NCI-H748 (cell line): ENCODE measurements around the gene CCND1.

ENCODE experiments used
- DNase-seq: peaks from one replicate; lab custom pipeline; 2025; ENCODE audit not compliant: unreplicated experiment; lab: John Stamatoyannopoulos, UW

The CCND1 gene

DNA sequence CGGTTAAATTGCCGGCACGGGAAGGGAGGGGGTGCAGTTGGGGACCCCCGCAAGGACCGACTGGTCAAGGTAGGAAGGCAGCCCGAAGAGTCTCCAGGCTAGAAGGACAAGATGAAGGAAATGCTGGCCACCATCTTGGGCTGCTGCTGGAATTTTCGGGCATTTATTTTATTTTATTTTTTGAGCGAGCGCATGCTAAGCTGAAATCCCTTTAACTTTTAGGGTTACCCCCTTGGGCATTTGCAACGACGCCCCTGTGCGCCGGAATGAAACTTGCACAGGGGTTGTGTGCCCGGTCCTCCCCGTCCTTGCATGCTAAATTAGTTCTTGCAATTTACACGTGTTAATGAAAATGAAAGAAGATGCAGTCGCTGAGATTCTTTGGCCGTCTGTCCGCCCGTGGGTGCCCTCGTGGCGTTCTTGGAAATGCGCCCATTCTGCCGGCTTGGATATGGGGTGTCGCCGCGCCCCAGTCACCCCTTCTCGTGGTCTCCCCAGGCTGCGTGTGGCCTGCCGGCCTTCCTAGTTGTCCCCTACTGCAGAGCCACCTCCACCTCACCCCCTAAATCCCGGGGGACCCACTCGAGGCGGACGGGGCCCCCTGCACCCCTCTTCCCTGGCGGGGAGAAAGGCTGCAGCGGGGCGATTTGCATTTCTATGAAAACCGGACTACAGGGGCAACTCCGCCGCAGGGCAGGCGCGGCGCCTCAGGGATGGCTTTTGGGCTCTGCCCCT lies 529 bp upstream of the CCND1 start:
- DNase-seq = no peak

DNA sequence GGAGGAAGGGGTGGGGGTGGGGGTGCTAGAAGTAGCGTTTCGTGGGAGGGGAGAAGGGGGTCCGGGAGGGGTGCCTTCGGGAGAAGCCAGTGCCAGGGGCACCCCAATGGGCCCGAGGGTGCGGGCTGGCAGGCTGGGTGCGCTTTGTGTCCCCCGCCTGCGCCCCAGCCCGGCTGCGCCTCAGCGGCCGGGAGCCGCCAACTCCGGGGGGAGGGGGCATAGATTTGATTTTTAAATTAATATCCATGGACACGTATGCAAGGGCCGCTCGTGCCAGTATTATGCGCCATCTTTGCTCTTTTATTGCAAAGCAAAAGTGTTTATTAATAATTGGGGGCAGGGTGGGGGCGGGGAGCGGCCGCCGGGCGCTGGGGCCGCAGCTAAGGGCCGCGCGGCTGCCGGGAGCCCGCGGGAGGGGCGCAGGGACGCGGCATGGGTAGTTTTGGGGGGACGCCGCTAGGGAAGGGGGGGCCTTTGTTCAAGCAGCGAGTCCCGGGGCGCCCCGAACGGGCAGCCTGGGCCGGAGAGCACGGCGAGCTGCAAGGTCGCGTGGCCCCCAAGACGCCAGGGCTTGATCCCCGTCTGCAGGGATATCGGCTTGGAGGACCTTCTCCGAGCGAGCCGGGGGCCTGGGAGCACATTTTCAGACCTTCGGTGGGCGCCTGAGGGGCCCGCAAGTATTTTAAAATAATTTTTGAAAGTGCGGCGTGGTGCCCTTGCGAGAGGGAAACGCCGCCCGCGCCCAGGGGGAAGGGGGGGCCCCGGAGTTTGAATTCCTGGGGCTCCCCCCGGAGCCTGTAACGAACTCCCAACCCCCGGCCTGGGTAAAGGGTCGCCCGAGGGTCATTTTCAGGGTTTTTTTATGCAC lies 959 bp downstream of the CCND1 start:
- DNase-seq = peak; percentile 19

DNA sequence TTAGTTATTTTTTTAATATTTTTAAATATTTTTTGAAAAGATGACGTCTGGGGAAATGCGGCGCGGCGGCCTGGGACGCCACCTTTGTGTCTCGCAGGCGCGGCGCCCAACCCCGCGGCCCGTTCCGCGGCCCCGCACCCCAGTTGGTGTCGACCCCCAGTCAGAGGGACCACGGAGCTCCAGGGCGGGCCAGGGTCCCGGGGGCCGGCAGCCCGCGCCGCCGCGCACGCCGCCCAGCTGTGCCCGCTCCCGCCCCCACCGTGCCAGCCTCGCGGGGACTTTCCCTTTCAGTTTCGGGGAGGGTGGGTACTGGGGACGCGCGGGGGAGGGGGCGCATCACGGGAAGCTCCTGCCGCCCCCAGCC lies 1.6 kb downstream of the CCND1 start:
- no peak for DNase-seq

DNA sequence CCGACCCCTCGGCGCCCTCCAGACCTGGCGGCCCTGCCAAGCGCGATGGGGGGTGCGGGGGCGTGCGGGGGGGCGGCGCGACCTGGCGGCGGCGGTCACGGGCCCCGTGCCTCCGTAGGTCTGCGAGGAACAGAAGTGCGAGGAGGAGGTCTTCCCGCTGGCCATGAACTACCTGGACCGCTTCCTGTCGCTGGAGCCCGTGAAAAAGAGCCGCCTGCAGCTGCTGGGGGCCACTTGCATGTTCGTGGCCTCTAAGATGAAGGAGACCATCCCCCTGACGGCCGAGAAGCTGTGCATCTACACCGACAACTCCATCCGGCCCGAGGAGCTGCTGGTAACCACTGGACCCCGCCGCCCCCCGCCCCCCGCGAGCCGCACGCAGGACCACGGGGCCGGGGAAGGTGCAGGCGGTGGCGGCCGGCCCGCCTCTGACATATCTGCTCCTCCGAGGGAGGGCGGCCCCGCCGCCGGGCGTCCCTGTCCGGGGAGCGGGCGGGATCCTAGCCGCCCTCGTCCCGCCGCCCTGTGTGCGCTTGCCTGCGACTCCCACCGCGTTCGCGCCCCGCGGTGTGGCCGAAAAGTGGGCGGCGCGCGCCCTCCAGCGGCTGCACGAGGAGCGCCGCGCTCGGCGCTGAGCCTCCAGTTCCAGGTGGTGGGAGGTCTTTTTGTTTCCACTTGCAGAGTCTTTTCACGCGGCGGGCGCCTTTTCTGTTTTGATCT lies 2.1 kb downstream of the CCND1 start:
- DNase-seq = peak; percentile 81

DNA sequence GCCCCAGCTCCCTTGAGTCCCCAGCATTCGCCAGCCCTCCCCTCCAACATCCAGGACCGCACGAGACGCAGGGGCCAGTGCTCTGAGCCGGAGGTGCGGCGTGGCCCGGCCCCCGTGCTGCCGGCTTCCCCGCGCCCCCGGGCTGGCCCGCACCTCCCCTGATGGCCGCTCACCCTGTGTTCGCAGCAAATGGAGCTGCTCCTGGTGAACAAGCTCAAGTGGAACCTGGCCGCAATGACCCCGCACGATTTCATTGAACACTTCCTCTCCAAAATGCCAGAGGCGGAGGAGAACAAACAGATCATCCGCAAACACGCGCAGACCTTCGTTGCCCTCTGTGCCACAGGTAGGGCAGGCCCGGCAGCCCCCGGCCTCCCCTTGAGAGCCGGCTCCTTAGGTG lies 2.7 kb downstream of the CCND1 start:
- no peak for DNase-seq

DNA sequence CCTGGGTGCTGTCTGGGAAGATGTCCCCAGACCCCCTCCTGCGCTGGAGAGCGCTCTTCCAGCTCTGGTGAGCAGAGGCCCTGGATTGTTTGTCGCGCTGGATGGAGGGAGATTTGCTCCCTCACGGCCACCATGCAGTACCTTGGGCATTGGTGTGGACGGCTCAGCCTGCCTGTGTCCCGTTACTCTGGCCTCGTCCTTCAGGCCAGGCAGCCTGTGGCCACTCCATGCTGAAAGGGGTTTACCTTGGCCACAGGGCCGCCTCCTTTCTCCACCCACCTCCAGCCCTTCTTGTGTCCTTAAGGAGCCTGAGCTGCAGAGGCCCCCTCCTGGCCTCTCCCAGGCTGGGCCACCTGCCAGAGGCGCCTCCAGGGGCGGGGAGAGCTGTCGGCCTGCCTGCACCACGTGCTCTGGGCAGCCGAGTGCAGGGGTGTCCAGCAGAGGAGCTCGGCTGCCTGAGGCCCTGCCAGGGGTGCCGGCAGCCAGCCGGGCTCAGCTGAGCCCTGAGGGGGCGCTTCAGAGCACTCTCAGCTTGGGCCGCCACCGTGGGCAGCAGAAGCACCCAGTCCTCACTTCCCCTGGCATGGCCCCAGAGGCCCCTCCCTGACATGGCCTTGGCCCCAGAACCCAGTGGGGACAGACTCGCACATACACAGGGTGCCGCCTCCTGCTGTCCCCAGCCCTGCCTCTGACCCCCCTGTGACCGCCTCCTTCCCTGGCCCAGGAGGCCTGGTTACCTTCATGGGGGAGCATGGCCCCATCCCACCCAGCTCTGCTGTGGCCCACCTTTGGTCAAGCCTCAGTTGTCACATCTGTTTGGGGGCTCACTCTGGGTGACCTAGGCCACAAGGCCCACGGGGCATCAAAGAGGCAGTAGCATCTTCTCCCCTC lies 3.4 kb downstream of the CCND1 start:
- DNase-seq = no peak

DNA sequence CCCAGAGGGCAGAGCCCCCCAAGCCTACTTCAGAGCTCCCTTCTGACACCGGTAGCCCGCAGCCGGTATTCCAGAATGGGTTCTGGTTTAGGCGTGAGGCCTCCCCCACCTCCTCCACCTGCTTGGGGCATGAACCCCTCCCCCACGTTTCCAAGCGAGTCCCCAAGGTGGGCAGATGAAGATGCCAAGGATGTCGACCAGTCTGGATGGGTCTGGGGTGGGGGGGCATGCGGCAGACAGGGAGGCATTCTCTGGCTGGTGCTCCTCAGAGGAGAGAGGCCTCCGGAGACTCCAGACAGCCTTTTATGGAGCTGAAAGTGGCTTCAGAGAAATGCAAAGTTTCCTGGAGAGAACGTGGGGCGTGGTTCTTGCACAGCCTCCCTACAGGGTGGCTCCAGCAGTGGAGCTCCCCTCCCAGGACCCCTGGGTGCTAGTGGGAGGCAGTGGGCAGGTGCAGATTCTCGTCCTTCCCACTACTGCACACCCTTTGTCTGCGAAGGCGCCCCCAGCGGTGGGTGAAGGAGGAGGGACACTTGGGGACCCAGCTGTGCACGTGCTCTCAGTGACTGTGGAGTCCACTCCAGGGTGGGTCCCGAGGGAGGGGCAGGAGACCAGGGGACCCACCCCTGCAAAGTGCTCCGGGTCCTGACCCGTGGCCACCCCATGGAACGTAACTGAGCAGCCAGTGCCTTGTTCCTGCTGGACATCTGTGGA lies 4.2 kb downstream of the CCND1 start:
- DNase-seq = no peak

DNA sequence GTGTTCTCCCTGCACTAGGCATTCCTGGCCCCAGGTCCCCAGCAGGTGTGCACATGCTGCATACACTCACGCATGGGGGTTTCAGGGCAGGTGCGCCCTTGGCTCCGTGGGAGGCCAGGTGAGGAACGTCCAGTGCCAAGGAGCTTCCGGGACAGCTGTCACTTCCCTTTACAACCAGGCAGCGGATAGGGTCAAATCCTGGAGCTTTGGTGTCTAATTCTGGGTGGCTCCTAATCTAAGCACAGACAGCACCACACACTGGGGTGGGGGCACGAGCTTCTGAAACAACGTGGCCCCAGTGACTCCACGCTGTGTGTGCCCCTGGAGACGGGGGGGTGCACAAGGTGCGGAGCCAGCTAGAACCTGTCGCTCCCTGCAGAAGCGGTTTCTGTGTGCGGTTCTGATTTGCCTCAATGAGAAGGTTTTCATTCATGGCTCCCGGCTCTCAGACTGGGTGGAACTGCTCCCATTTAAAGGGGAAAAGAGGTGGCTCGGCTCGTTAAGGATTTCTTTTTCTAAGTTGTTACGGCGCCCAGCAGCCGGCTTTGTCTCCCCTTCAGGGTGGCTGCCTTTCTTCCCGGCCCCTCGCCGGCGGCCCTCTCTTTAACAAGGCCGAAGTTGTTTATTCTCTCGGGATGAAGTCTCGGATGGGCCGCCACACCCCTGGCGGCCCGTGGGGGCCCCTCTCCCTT lies 5.0 kb downstream of the CCND1 start:
- peak; percentile 47 for DNase-seq

DNA sequence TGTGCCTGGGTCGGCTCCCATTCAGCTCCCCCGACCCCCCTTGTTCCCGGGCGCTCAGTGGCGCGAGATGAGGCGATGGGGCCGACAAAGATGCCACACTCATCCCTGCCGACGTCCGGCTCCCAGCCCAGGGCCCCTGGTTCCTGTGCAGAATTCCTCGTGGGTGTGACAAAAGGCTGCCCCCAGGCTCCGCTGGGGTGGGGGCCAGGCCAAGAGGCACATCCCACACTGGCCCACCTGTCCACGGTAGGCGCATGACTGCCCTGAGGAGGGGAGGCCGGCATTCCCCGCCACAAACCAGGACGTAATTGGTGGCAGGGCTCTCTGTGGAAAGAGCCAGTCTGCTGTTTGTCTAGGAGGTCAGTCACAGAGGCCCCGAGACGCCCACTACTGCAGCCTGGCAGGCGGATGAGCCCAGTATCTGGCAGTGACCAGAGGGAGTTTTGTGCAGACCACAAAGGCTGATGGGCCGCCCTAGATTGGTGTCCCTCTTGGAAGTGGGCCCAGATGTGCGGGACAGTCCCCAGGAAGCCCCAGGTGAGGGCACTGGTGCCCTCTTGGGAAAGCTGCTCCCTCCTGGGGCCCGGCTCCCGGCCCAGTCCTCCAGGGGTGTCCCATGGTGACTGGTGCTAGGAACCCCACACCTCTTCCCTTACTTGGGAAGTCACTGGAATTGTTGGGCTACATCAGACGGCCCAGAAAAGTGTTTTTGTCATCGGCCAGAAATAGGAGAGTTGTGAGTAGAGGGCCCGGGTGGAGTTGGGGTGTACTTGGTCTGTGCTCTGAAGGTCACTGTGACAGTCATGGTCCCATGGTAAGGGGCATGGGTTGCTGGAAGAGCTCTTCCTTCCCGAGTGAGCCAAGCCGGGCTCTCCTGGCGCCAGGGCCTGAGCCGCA lies 5.8 kb downstream of the CCND1 start:
- no peak for DNase-seq

DNA sequence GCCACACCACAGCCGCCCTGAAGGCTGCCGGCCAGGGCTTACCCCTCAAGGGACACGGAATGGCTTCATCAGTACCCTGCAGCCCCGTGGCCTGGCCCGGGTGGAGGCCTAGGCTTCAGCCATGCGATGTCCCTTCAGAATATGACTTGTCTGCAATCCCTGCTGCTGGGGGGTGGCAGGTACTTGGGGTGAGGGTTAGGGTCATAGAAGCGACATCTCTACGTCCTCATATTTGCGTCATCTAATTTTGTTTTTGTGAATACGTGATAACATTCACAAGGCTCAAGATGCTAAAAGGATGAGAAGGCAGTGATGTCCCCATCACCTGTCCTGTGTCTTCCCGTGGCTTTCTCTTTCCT lies 6.4 kb downstream of the CCND1 start:
- DNase-seq = no peak

DNA sequence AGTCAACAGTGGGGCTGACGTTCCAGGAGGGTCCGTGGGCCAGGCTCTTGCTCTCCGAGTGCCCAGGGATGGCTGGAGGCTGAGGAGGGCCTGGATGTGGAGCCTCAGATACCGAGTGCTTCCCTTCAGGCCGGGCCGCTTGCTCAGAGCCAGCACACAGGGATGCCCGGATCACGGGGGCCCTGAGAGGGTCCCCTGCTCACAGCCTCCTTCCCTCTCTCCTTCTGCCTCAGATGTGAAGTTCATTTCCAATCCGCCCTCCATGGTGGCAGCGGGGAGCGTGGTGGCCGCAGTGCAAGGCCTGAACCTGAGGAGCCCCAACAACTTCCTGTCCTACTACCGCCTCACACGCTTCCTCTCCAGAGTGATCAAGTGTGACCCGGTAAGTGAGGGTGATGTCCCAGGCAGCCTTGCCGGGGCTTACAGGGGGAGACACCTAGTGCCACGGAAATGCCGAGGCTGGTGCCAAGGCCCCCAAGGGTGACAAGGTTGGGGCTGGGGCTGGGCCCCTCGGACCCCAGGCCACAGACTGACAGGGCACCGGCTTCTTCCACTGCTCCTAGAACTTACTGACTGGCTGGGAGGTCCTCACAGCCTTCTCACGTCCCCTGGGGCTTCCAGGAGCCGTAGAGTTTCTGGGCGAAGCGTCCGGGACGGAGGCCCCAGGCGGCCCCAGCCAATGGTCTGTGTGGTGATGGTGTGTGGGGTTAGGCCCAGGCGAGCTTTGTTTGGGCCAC lies 7.0 kb downstream of the CCND1 start:
- no peak for DNase-seq

DNA sequence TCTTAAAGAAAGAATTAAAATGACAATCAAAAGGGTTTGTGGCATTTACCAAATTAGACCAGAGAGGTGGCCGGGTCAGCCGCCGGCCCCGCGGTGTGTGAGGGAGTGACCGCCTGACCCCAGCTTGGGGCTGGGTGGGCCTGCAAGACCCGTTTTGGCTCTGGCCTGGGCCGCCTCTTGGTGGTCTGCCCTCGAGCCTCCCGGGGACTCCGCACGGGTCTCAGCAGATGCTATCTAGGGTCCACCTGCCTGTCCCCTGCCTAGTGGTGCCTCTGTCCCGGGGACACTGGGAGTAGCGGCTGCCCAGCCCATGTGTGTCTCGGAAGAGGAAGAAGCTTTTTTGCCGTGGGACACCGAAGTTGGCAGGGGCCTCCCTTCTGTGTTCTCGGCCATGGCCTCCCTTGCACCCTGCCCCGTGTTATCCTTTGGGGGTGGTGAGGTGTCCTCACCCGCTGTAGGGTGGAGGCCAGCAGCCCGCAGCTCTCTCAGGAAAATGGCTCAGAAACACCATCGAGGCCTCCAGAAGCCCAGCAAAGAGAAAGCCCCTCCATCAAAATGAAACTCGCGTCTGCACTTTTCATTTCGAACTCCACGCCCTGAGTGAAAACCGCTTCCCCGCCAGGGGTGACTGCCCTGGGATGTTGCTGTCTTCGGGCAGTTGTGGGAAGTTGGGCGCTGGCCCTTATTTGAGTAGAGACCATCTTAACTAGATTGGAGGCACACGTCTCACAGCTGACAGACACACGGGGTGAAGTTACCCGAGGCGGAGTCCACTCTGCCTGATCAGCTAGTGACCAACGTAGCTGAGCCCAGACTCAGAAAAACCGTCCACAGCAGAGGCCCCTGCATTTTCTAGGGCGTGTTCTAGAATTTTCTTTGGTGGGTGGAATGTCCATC lies 8.0 kb downstream of the CCND1 start:
- DNase-seq = no peak

DNA sequence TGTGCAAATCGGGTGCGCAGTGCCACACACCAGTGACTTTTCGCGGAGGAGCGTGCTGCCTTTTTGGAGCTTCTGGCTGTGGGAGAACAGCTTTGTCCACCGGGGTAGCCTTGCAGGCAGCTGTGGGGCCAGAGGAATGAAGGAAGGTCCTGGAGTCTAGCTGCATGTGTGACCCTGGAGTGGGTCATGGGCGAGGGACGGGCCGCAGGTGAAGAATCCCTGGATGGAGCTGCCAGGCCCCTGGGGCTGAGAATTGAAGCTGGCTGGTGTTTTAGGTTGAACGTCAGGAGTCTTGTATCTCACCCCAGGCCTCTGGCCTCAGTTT lies 8.6 kb downstream of the CCND1 start:
- DNase-seq = no peak

DNA sequence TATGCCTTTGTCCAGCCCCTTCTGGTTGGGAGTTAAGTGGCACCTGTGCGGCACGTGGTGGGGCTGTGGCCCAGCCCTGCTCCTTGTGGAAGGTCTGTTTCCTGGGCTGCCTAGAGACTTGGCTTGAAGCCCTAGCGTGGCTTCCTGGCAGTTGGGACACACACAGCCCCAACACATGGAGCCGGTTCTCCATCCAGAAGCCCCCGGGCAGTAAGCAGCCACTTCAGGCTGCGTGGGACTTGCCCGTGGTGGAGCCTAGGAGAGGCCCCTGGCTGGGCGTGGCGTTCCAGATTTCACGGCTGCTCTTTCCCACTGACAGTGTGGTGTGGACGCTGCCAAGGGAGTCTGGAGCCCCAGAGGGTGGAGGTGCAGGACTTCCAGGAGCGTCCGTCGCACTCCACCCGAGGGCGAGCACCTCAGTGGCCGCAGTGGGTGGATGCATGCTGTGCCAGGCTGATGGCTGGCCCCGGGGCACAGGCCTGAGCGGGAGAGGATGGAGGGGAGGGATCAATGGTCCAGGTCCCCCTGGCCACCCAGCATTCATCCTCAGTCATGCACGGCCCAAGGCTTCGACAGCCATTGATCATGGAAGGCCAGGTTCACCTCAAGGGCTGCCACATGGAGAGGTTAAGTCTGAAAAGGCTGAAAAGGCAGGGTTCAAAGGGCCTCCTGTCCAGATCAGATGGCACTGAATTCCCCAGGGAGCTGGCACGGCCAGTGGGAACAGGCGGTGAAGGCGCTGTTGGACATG lies 9.3 kb downstream of the CCND1 start:
- DNase-seq = no peak

DNA sequence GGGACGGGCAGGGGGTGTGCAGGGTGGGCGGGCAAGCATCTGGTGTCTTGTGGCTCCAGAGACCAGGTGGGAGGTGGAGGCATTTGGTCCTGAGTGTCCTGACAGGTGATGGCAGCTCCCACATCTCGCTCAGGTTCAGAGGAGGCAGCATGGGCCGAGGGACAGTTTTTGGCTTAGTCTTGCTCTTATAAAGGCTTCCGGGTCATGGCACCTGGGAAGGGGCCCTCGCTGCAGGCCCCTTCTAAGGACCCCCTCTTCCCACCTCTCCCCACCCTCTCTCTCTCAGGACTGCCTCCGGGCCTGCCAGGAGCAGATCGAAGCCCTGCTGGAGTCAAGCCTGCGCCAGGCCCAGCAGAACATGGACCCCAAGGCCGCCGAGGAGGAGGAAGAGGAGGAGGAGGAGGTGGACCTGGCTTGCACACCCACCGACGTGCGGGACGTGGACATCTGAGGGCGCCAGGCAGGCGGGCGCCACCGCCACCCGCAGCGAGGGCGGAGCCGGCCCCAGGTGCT lies 9.9 kb downstream of the CCND1 start:
- peak; percentile 37 for DNase-seq
